Natural killer cell treated with Interleukin-12 subunit alpha and Interleukin-12 subunit beta and Interleukin-15 and Interleukin-18, amount 100 ng/mL, for 72 hours (primary cell): ENCODE data around the gene FGD1. TPM values are rescaled to one million over a fixed set of nuclear protein-coding genes. Genes with fewer than 3 reads are reported as not detected.
"Not testable (repeated sequence)": the region's sequence is repeated elsewhere in the genome, so short reads cannot be mapped to it uniquely, and the experiment has no call there.

Experiments used
- ATAC-seq, 2 donors: fragments of 150-1000 bp; cut with Tn5 transposase in 1 of 2; sonication (Bioruptor Pico), chemical (Tn5 transposase) in 1 of 2; 2 replicates each; pipeline ENCODE4 v1.10.0; 2021
- DNase-seq: peaks from one replicate; pipeline ENCODE4 v3.0.0; 2022; ENCODE audit warnings: low spot score
- H3K27ac Mint-ChIP-seq, 2 donors: 1 replicate in 1 of 2; 2 replicates in 1 of 2; pipeline ENCODE4 v1.8.0; 2022; ENCODE audit warnings: mixed read lengths in 2 of 2, mild to moderate bottlenecking in 1 of 2, moderate library complexity in 1 of 2
- H3K27me3 Mint-ChIP-seq, 2 donors: 1 replicate in 1 of 2; 2 replicates in 1 of 2; pipeline ENCODE4 v1.8.0; 2022; ENCODE audit warnings: mixed read lengths in 2 of 2
- H3K36me3 Mint-ChIP-seq: one replicate; pipeline ENCODE4 v1.8.0; 2022; ENCODE audit warnings: mixed read lengths
- H3K4me1 Mint-ChIP-seq, 2 donors: 1 replicate in 1 of 2; 2 replicates in 1 of 2; pipeline ENCODE4 v1.8.0; 2022; ENCODE audit warnings: low read depth in 2 of 2, mixed read lengths in 2 of 2, mild to moderate bottlenecking in 1 of 2
- H3K4me3 Mint-ChIP-seq: one replicate; pipeline ENCODE4 v1.8.0; 2022; ENCODE audit warnings: mixed read lengths
- H3K9me3 Mint-ChIP-seq: 2 replicates; pipeline ENCODE4 v1.8.0; 2022; ENCODE audit warnings: mixed read lengths
- total RNA-seq, 2 donors: library from RNA; stranded (reverse); gene quantifications; one replicate each; pipeline ENCODE4 v1.2.3, GENCODE V29; 2022

FGD1 gene
- total RNA-seq = not detected

DNA sequence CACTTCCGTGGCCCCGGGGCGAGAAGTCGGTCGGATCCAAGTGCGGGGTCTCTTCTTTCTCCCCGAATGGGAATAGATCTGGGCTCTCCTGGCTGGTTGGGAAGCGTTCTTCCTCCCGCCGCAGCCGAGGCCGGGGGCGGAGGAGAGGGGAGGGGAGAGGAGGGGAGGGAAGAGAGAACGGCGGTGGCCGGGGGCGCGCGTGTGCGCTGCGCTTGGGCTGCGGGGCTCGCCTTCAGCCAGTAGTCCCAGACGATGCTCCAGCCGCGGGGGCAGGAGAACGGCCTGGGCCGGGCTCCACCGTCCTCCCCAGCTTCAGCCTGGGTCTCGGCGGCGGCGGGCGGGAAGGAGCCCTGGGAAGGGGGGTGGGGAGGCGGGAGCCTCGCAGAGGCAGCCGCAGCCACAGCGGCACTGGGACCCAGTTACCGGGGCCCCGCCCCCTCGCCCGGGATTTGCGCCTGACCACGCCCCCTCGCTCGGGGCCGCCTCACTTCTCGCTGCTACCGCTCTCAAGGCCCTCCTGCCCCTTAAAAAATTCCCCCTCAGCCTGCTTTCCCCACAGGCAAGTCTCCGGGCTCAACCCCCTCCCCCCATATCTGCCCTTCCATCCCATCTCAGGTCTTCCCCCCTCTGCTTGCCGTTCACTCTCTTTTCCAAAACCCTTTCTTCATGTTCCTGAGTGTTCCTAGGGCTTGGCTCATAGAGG is at the start of gene FGD1:
FGD1 (minus strand) TSS at position 421 of the 703 bp plus-strand sequence. CDS start 802 bp downstream, outside the sequence.
- DNase-seq (no peak), ATAC-seq (peak; percentile 51 to 65)
- Mint-ChIP-seq H3K4me3 (peak within 1 kb of the TSS; percentile 43), H3K36me3 (no peaks in the 10 kb centered on the region), H3K9me3 (no peaks in the 10 kb centered on the region), H3K27me3 (peaks cover 44 to 52% of the 10 kb centered on the region in 2 donors), H3K27ac (no peak within 1 kb of the TSS), H3K4me1 (peaks cover 6 to 8% of the 10 kb centered on the region in 2 donors)

- not testable (repeated sequence) for H3K9me3 Mint-ChIP-seq, H3K27me3 Mint-ChIP-seq, DNase-seq, H3K4me3 Mint-ChIP-seq, H3K27ac Mint-ChIP-seq, ATAC-seq, H3K4me1 Mint-ChIP-seq
- peaks cover 12% of the 10 kb centered on the region for H3K36me3 Mint-ChIP-seq
Measured at GRCh38 chrX:54542239-54542638, 46.2 kb upstream of the FGD1 start.

GRCh38 chrX:54540289-54540688 is 44.3 kb upstream of the FGD1 start:
- H3K4me1 Mint-ChIP-seq = peaks cover 0 to 3% of the 10 kb centered on the region in 2 donors
- DNase-seq = no peak
- no peaks in the 10 kb centered on the region for H3K9me3 Mint-ChIP-seq
- peaks cover 0 to 2% of the 10 kb centered on the region in 2 donors for H3K27me3 Mint-ChIP-seq
- H3K4me3 Mint-ChIP-seq = no peak overlapping the region
- no peak overlapping the region for H3K27ac Mint-ChIP-seq
- H3K36me3 Mint-ChIP-seq = peaks cover 12% of the 10 kb centered on the region
- no peak for ATAC-seq

- H3K9me3 Mint-ChIP-seq = no peaks in the 10 kb centered on the region
- H3K27me3 Mint-ChIP-seq = no peaks in the 10 kb centered on the region
- DNase-seq = no peak
- H3K4me3 Mint-ChIP-seq = peak overlapping the region; percentile 42
- no peak overlapping the region for H3K27ac Mint-ChIP-seq
- no peak for ATAC-seq
- H3K36me3 Mint-ChIP-seq = peaks cover 5% of the 10 kb centered on the region
- H3K4me1 Mint-ChIP-seq = peaks cover 20 to 24% of the 10 kb centered on the region in 2 donors
Measured at GRCh38 chrX:54534271-54534670, 38.2 kb upstream of the FGD1 start.

- ATAC-seq (peak; percentile 35 to 63), DNase-seq (no peak)
- Mint-ChIP-seq H3K4me1 (peaks cover 20 to 26% of the 10 kb centered on the region in 2 donors), H3K9me3 (no peaks in the 10 kb centered on the region), H3K27ac (peak overlapping the region; percentile 88 to 89), H3K4me3 (peak overlapping the region; percentile 91), H3K27me3 (no peaks in the 10 kb centered on the region), H3K36me3 (peaks cover 14% of the 10 kb centered on the region)
Measured at GRCh38 chrX:54530357-54530900, 34.4 kb upstream of the FGD1 start.

- Mint-ChIP-seq H3K27ac (peak within 1 kb of the TSS; percentile 88 to 89), H3K9me3 (no peaks in the 10 kb centered on the region), H3K27me3 (peaks cover 0 to 1% of the 10 kb centered on the region in 2 donors), H3K4me1 (peaks cover 20 to 26% of the 10 kb centered on the region in 2 donors), H3K36me3 (peaks cover 14% of the 10 kb centered on the region), H3K4me3 (peak within 1 kb of the TSS; percentile 91)
- DNase-seq (peak; percentile 87), ATAC-seq (peak; percentile 92 to 93)
Measured at GRCh38 chrX:54529552-54530356, 33.7 kb upstream of the FGD1 start, which contains the start of gene GNL3L. GNL3L (plus strand) TSS chrX:54530219; CDS start chrX:54532567, 2,348 bp downstream.

- H3K9me3 Mint-ChIP-seq = no peaks in the 10 kb centered on the region
- no peak for DNase-seq
- peaks cover 14 to 23% of the 10 kb centered on the region in 2 donors for H3K4me1 Mint-ChIP-seq
- ATAC-seq = no peak
- peaks cover 0 to 5% of the 10 kb centered on the region in 2 donors for H3K27me3 Mint-ChIP-seq
- peak overlapping the region; percentile 91 for H3K4me3 Mint-ChIP-seq
- peaks cover 9% of the 10 kb centered on the region for H3K36me3 Mint-ChIP-seq
- peak overlapping the region; percentile 88 to 89 for H3K27ac Mint-ChIP-seq
Measured at GRCh38 chrX:54529151-54529550, 33.1 kb upstream of the FGD1 start.

DNA sequence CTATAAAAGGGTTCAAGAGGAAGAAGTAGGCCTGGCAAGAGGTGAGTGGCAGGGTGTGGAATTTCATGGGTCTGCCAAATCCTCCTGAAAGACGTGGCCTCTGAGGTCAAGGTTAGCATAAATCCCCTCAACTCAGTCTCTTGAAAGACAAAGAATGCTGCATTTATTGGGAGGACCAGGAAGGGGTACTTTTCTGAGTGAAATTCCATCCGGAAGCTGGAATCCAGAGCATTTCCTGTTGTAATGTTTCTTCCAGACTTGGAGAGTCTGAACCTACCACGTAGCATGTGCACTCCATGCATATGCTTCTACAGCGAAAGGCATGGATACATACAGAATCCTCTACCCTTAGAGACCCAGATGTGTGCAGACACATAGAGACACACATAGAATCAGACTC is 13.4 kb upstream of the FGD1 start:
- no peak for ATAC-seq
- H3K36me3 Mint-ChIP-seq = peaks cover 5% of the 10 kb centered on the region
- no peak overlapping the region for H3K4me3 Mint-ChIP-seq

GRCh38 chrX:54496936-54497335 is 902 bp upstream of the FGD1 start:
- no peak for DNase-seq
- Mint-ChIP-seq H3K4me1 (peaks cover 6 to 8% of the 10 kb centered on the region in 2 donors), H3K9me3 (no peaks in the 10 kb centered on the region), H3K4me3 (peak overlapping the region; percentile 43), H3K27me3 (peaks cover 42 to 49% of the 10 kb centered on the region in 2 donors), H3K27ac (no peak overlapping the region), H3K36me3 (no peaks in the 10 kb centered on the region)
- no peak for ATAC-seq

More for the DNA sequence above, 13.4 kb upstream of the FGD1 start:
- DNase-seq = no peak
- no peak overlapping the region for H3K27ac Mint-ChIP-seq
- H3K27me3 Mint-ChIP-seq = peaks cover 15 to 18% of the 10 kb centered on the region in 2 donors
- no peaks in the 10 kb centered on the region for H3K4me1 Mint-ChIP-seq
- H3K9me3 Mint-ChIP-seq = no peaks in the 10 kb centered on the region

- ATAC-seq (no peak), DNase-seq (no peak)
- H3K36me3 Mint-ChIP-seq = no peaks in the 10 kb centered on the region
- H3K27me3 Mint-ChIP-seq = peaks cover 42 to 49% of the 10 kb centered on the region in 2 donors
- H3K9me3 Mint-ChIP-seq = no peaks in the 10 kb centered on the region
- H3K4me3 Mint-ChIP-seq = peak overlapping the region; percentile 43
- H3K4me1 Mint-ChIP-seq = peaks cover 6 to 8% of the 10 kb centered on the region in 2 donors
- no peak overlapping the region for H3K27ac Mint-ChIP-seq
Measured at GRCh38 chrX:54496517-54496852, 451 bp upstream of the FGD1 start.

DNA sequence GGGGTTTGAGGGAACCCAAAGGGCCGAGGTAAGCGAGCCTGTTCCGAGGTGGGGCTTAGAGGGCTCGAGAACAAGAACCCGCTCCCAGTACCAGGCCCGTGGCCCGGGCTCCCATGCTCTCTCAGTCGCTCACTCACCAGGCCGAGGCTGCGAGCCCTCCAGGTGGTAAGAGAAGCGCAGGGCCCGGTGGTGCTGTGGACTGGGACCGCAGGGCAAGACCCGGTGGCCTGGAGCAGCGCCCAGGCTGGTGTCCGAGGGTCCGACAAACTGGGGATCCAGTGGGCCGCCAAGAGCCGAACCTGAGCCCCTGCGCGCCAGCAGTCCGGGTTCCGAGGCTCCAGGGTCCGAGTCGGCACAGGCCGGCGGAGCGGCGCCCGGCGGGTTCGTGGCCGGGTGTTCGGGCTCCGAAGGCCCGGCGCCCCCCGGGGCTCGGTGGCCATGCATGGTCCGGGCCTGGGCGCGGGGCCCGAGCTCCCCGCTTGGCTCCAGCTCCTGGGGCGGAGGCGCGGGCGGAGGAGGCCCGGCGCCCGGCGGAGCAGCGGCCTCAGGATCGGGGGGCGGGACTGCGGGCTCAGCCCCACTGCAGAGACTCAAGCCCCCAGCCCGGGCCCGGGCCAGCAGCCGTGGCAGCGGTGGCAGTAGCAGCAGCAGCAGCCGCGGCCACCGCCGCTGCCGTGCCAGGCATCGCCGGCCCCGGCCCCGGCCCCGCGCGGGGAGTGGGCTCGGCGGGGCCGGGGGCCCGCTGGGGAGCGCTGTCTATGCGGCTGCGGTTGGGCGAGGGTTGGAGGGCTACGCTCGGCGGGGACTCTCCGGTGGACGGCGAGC is 833 bp downstream of the FGD1 start:
- H3K4me1 Mint-ChIP-seq = peaks cover 6 to 8% of the 10 kb centered on the region in 2 donors
- H3K4me3 Mint-ChIP-seq = peak overlapping the region; percentile 48
- no peaks in the 10 kb centered on the region for H3K36me3 Mint-ChIP-seq
- H3K9me3 Mint-ChIP-seq = no peaks in the 10 kb centered on the region
- no peak overlapping the region for H3K27ac Mint-ChIP-seq
- peaks cover 42 to 52% of the 10 kb centered on the region in 2 donors for H3K27me3 Mint-ChIP-seq
- ATAC-seq (peak in 1 of 2 donors; percentile 38), DNase-seq (no peak)

DNA sequence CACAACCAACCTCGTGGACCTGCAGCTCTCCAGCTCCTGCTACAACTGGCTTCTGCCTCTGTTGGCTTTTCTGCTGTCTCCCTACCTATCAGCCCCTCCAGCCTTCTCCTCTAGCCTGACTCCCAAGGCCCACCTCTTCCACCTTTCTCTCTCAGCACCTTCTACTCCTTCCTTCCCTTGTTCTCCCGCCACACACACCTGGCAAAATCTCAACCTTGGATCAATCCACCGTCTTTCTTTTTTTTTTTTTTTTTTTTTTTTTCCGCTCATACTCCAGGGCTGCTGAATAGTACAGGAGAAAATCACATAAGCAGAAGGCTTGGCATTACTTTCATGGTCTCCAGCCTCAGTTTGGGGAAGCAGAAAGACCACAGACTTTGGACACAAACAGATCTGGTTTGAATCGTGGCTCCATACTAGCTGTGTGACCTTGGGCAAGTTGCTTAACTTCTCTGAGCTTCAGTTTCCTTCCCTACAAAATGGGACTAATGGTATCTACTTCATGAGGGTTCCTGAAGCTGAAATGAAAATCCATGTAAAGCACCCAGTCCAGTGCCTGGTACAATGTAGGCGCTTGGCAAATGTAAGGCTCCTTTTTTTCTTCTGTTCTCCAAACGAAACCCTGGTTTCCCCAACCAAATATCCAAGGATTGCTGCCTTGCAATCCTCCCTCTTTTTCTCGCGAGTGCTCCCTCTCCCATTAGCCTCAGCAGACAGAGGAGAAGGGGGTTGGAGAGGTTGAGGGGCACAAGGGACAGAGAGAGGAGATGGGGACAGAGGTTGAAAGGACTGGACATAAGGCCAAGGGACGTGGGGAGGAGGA is 1.7 kb downstream of the FGD1 start:
- Mint-ChIP-seq H3K9me3 (no peaks in the 10 kb centered on the region), H3K27ac (no peak overlapping the region), H3K36me3 (no peaks in the 10 kb centered on the region), H3K4me3 (peak overlapping the region; percentile 48), H3K4me1 (peaks cover 6 to 8% of the 10 kb centered on the region in 2 donors), H3K27me3 (peaks cover 38 to 48% of the 10 kb centered on the region in 2 donors)
- ATAC-seq = no peak
- no peak for DNase-seq
